ENCODE results near the gene IRF2.

Gene IRF2

GRCh38 chr4:184450743-184451535, 23.4 kb downstream of the IRF2 start:
- no peak for DNase-seq (ENCODE audit: low read depth)

GRCh38 chr4:184450045-184450444, 24.3 kb downstream of the IRF2 start:
- peak; percentile 41 for DNase-seq (ENCODE audit: low read depth)

DNA sequence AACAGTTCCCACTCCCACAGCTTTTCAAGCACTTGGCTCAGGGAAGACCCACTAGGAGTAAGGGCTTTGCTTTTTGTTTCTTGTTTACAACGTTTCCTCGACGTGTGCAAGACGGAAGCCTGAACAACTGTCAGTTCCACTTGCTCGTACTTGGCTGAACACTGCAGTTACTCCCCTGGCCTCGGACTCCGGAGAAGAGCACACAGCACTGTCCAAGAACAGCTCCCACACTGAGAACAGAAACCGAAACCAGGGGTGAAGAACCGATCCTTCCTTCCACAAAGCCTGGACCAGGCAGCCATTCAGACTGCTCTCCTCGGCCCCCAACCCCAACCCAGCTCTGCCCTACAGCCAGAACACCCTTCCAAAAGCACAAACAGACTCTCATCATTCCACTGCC, 25.5 kb downstream of the IRF2 start:
- DNase-seq (ENCODE audit: low read depth): peak; percentile 38

- no peak for DNase-seq (ENCODE audit: low read depth)
Observed at GRCh38 chr4:184448141-184448540, 26.2 kb downstream of the IRF2 start.

DNA sequence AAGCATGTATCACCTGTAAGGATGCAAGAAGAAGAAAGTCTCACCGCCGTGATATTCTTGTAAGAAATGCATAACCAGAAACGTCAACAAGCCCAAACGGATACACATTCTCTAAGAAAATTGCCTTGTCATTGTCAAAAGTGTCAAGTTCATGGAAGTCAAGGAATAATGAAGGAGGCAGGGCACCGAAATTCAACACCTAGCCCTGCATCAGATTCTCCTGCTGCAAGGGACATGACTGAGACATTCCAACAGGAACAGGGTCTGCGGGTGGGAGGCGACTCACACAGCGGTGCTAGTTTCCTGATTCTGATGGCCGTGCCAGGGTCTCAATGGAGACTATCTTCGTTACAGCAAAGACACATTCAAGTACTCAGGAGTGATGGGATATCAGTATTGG, 26.7 kb downstream of the IRF2 start:
- no peak for DNase-seq (ENCODE audit: low read depth)

DNA sequence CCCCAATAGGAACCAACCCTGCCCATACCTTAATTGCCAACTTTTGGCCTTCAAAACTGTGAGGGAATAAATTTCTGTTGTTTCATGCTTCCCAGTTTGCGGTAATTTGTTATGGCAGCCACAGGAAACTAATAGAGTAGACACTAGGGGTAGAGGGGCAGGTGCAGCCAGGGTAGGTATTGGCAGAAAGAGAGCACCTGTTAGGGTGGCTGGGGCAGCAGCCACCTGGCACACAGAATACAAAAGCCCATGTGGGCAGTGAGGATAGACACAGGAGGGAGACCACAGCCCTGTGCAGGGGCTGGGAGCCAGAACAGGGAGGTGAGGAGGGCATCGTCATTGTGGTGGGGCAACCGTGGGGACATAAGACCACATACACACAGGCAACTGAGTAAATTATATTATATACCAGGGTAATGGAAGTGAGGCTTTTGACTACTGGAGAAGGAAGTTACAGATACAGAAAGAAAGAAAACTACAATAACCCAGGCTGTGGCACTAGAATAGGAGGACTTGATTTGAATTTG, 28.2 kb downstream of the IRF2 start:
- DNase-seq (ENCODE audit: low read depth): no peak

GRCh38 chr4:184444953-184445309, 29.4 kb downstream of the IRF2 start:
- DNase-seq (ENCODE audit: low read depth): no peak

DNA sequence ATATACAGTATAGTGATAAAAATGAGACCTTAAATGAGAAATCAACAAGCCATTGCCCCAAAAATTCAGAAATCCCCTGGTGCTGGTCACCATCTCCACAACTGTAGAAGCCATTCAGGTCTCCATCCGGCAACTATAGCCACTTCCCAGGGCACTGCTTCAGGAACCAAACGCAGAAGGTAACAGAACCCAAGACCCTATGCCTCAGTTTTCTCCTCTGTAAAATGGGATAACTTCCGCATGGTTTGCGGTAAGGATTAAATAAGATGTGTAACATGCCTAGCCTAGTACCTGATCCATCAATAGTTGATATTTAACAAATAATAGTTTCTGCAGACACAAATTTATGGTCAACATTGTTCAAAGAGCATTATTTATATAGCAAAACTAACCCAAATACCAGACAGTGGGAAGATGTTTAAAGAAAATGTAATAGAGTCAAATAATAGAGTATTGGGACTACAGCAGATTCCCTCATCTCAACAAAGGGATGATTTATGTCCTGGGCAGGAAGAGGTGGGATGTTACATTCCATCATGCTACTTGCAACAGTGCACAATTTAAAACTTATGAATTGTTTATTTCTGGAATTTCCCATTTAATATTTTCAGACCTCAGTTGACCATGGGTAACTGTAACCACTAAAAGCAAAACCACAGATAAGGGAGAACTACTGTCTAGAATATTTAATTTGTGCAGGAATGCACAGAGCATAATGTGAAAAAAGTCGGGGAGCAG, 30.0 kb downstream of the IRF2 start:
- DNase-seq (ENCODE audit: low read depth): peak; percentile 28

GRCh38 chr4:184443318-184443717, 31.0 kb downstream of the IRF2 start:
- DNase-seq (ENCODE audit: low read depth): no peak

GRCh38 chr4:184442314-184442635, 32.1 kb downstream of the IRF2 start:
- no peak for DNase-seq (ENCODE audit: low read depth)

- no peak for DNase-seq (ENCODE audit: low read depth)
Observed at GRCh38 chr4:184441461-184442313, 32.7 kb downstream of the IRF2 start.

- no peak for DNase-seq (ENCODE audit: low read depth)
Observed at GRCh38 chr4:184440595-184441358, 33.6 kb downstream of the IRF2 start.

DNA sequence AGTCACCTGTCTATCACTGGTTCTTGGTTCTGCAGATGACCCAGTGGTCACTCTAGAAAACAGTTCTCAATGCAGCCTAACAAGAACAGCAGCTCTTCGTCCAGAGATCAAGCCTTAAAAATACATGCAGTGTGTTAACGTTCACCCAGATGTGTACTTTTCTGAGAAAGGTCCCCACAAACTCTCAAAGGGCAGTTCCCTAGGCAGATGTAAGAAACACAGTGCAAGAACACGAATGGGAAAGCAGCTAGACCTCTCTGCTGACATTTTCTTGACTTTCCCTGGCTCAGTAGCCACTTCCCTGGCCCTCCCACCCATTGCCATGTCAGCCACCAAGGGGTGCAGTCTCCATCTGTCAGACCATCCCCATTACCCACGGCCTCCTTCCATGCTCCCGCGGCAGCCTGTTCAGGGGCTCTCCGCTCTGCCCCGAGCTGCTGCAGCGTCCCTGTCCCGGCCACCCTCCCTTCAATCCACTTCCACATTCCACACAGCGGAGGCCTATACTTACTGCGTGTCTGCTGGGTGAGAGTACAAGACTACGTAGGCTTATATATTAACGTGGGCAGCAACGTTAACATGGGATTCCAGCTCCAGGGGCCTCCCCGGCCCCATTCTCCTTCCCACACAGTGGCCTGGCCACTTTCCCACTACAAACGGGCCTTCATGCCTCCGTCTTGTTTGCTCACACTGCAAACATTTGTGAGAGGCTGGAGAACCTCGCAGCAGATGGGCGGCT, 34.3 kb downstream of the IRF2 start:
- DNase-seq (ENCODE audit: low read depth): no peak

DNA sequence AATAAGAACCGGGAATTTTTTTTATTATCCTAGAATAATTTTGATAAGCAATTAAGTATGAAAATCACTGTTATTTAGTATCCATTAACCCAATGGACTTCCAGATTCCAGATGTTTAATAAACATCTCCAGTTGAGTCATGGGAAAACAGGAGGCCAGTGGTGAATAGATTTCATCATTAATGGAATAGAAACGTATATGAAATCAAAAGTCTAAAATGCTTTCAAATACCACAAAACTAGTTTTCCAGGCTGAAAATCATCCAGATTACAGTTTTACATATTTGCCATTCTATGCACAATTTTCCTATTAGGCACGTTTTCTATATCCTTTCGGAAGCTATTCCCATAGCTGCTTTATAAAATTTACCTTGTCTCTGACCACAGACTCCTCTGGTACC, 35.0 kb downstream of the IRF2 start:
- DNase-seq (ENCODE audit: low read depth): no peak

DNA sequence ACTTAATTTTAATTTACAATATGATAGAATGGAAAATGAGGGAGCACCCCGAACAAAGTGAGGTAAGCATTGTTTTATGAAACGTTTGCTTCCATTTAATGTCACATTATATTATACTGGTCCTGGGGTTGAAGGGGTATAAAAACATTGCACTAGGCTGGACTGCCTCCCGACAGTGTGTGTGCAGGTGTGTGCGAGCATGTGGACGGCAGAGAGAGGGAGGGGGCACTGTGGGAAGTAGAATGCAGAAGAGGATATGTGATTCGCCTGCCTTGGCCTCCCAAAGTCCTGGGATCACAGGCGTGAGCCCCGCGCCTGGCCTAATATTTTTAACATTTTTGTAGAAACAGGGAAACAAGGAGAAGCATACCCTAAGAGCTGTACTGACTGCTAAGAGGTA, 36.0 kb downstream of the IRF2 start:
- DNase-seq (ENCODE audit: low read depth): no peak

- DNase-seq (ENCODE audit: low read depth): no peak
Observed at GRCh38 chr4:184437565-184438265, 36.6 kb downstream of the IRF2 start.

DNA sequence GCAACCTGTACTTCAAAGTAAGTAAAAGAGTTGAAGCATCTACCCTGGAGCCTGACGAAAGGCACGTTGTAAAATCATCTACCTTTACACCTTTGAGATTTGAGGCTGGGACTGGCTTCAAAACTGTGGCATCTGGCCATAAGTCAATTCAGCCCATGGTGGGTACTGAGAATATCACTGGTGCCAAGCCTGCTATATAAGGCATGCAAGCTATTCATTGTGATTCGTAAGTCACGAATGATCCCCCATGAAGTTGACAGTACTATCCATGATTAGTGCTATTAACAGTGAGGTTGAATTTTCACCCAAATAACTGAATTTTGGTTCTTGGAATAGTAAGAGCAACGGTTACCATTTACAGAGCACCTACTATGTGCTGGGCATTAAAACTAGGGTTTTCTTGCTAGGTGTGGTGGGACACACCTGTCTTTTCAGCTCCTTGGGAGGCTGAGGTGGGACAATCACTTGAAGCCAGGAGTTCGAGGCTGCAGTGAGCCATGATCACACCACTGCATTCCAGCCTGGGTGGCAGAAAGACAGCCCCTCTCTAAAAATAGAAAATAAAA, 39.8 kb downstream of the IRF2 start:
- DNase-seq (ENCODE audit: low read depth): no peak

DNA sequence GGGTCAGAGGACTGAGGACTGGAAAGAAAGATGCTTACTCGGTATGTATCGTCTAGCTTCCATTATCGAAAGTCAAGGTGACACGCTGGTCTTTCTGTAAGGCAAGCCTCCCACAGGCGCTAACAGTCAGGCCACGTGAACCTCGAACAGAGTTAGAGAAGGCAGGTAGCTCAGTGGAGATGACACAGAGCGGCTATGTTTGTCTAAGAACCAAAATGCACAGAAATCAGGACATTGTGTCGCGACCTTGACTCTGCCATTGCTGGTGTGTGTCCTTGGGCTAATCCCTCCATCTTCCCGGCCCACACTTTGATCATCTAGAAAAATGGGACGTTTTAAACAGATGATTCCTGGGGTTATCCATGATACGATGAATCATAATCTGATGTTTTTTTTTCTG, 40.3 kb downstream of the IRF2 start:
- no peak for DNase-seq (ENCODE audit: low read depth)

GRCh38 chr4:184433258-184433892, 41.0 kb downstream of the IRF2 start:
- no peak for DNase-seq (ENCODE audit: low read depth)

Data from non-pigmented ciliary epithelial cell (primary cell).